DLD1 (cell line): Measurements from ENCODE around the gene SMYD3.

Experiments used
- in situ Hi-C: cut with HindIII; loops from 2 replicates; pipeline ENCODE4 v1.10.0; 2017; ENCODE audit warnings: low sequenced_read_pairs

Gene SMYD3

GRCh38 chr1:246516126-246516525 lies 9.0 kb upstream of the SMYD3 start:
- in situ Hi-C loops, result no loop called here

DNA sequence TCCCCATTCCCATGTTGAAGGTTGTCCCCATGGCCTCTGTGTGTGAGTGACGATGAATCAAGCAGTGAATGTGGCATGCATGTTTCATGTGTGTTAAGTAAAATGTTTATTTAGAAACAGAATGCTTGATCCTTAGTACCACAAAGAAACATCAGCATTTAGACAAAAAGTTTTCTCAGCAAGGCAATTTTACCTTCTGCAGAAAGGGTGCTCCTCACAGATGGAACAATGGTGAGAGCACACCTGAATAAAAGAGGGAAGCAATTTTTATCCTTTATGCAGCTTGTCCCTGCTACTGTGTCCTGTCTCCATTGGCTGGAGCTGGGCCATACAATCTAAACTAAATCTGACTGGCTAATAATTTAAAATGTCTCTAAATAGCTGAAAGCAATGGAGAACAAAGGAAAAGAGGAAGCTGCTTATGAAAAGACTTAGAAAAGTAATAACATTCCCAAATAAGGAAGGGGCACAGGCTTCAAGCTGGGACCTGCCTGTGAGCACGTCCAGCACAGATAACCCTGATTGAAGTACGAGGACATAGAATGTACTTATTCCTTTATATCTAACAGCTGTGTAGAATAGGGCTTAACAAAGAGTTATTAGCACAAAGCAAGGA lies 8.4 kb upstream of the SMYD3 start:
- in situ Hi-C loops, result no loop called here

DNA sequence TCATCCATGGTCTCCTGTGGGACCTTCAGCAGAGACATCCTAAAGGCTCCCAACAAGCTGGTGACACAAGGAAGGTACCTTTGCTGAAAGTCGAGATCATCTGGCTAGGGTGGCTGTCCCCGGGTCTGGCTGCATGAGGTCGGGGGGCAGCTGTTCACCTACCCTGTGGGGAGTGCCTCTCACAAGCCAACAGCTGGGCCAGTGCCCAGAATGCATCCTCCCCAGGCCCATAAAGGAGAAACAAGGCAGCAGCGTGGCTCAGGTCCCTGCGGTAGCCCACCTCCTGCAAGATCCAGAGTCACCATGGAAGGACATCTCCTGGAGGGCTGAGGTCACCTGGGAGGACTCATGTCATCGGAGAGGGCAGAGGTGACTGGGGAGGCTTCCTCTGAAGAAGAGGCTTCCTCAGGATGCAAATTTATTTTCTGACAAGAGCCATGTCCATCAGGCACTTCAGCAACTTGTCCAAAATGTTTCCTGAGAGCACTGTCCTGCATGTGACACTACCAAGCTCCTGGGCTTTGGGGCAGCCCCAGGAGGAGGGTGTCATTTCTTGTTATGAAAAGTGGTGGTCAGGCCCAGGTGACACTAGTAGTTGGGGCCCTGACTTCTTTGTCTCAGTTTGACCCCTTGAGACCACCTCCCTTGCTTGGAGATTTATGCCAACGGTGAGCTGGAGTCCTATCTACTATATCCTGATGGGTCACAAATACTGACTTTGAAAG lies 6.7 kb upstream of the SMYD3 start:
- in situ Hi-C loops, result no loop called here

DNA sequence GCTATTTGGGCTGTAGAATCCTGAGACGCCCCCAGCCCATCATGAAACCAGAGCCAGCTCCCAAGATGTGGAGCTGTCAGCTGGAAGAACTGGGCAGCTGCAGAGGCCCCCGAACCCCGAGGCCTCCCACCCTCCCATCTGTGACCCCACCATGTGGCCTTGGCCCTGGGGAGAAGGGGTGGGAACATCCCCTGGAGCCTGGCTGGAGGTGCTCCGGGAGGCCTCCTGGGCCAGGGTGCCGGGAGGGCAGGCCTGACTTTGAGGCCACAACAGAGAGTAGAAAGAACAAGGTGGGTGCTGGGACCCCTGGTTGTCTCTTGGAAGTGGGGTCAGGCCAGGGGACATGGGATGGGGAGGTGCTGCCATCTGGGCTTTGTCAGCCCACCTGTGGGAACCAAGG lies 6.0 kb upstream of the SMYD3 start:
- in situ Hi-C loops, result no loop called here

DNA sequence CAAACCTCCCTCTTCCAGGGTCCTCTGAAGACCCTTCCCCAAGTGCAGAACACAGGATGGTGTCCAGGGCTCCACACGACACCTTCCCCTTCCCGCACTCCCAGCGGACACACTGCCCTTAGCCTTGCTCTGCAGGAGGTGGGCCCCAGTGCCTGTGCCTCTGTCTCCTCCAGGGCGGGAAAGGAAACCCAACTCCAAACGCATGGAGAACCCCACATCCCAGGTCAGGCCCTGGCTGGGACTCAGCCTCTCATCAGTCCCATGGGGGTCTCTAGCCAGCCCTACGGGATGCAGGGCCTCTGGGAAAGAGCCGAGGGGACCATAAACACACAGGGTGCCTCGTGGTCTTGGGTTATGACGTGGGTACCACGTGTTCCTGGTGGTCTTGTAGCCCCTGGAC lies 5.6 kb upstream of the SMYD3 start:
- in situ Hi-C loops, result no loop called here

DNA sequence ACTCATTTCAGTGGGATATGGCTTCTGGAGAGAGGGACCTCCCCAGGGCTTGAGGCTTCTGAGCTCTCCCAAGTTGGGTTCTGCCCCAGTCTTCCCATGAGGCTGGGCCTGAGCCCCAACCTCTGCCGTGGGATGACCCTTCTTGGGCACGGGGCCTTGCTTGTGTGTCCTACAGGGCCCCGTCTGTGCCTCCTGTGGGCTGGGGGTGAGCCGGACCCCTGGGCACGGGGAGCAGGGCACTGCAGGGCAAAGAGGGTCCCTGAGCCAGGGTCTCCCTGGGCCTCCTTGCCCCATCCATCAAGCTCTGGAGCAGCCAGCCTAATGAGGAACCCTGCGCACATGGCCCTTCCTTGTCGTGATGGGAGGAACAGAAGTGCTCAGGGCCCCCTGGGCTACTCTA lies 5.2 kb upstream of the SMYD3 start:
- in situ Hi-C loops, result no loop called here

- in situ Hi-C loops, result no loop called here
These were observed 4.1 kb upstream of the SMYD3 start for GRCh38 chr1:246511203-246511602.

GRCh38 chr1:246510147-246511030 lies 3.3 kb upstream of the SMYD3 start:
- in situ Hi-C loops, result no loop called here

- in situ Hi-C loops, result no loop called here
These were observed 2.0 kb upstream of the SMYD3 start for GRCh38 chr1:246508897-246509688.

DNA sequence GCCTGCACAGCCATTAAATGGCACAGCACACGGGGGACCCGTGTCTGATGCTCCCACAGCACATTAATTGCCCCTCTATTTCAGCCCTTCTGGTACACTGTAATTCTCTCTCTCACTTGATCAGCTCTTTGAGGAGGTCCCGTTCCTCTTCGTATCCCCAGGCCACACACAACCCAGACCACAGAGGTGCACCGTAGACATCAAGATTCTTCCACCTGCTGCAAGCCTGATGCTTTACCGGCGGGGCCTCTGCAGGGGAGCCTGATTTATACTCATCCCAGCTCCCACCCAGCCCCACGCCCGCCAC lies 759 bp downstream of the SMYD3 start:
- in situ Hi-C loops, result no loop called here

DNA sequence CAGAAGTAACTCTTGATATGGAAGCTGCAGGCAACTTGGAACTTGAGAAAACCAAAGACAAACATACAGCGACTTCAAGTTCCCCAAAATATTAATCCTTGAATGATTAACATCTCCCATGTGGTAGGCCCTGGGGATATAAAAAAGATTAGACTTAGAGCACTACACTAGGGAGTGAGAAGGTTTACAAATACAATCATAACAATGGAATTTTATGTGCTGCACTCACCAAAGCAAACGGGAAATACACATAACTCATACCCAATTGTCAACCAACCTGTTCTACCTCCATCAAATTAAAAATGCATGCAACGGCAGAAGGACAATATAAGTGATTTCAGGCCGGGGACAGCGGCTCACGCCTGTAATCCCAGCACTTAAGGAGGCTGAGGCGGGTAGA lies 3.7 kb downstream of the SMYD3 start:
- in situ Hi-C loops, result no loop called here

DNA sequence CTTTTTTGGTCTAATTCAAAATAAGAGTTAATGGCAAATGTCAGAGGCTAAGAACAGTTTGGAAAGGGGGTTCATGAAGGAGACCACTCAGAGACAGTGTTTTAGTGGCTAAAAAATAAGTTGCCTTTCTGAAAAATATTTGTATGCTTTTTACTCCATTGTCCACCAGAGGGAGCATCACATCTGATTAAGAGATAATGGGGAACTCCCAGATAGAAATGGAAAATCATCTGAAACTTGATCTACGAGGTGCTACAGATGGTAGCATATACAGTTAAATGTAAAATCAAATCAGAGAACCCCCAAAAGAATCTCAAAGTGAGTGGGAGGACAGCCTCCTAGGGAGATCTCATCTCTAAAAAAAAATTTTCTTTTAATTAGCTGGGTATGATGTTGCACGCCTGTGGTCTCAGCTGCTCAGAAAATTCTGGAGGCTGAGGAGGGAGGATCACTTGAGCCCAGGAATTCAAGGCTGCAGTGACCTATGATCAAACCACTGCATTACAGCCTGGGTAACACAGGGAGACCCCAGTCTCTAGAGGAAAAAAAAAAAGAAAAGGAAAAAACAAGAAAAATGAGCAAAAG lies 9.7 kb downstream of the SMYD3 start:
- in situ Hi-C loops, result no loop called here

- in situ Hi-C loops, result no loop called here
These were observed 14.4 kb downstream of the SMYD3 start for GRCh38 chr1:246492611-246493245.

DNA sequence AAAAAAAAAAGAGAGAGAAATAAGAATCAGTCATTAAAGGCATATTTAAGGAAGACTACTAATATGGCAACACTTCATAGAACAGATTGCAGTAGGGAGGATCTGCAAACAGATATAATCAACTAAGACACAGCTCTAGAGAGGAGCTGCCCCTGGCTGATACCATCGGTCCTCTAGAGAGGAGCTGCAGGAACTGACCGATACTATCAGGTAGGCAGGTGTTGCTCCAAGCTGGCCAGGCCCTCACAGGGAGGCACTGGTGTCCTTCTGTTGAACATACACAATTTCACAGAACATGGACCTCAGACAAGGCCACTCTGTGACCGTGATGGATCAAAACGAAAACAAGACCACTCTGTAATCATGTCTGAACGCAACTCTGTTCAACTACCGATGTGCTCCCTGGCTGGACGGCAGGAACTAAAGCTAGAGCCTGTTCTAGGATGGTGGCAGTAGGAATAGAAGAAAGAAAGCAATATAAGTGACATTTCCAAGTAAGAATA lies 15.5 kb downstream of the SMYD3 start:
- in situ Hi-C loops, result no loop called here

DNA sequence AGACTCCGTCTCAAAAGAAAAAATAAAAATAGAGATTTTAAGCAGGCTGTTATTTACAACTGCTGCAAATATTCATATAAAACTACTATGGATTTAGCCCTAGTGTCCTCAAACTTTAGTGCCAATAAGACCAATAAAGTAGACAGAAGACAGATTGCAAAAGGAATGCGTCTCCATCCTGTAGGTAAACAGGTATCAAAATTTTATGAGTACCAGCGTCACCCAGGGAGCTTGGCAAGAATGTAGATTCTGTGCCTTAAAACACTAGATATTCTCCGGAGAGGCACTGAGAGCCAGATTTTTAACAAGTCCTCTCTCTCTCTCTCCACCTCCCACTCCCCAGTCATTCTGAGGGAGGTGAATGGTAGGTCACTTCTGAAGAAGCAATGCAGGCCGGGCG lies 18.4 kb downstream of the SMYD3 start:
- in situ Hi-C loops, result no loop called here

DNA sequence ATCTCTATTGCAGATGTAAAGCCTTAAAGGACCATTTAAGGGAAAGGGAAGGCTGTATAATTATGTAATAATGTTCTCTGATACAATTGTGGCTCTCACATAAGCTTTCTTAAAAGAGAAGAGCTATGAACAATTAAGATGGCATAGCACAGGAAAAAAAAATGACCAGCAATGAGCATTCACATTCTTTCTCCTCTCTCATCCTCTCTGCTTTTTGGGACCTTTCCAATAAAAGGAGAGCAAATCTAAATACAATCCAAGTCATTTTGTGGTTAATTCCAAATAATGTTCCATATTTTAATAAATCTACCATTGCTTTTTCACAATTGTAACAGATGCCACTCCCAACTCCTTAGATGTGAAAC lies 23.5 kb downstream of the SMYD3 start:
- in situ Hi-C loops, result no loop called here

DNA sequence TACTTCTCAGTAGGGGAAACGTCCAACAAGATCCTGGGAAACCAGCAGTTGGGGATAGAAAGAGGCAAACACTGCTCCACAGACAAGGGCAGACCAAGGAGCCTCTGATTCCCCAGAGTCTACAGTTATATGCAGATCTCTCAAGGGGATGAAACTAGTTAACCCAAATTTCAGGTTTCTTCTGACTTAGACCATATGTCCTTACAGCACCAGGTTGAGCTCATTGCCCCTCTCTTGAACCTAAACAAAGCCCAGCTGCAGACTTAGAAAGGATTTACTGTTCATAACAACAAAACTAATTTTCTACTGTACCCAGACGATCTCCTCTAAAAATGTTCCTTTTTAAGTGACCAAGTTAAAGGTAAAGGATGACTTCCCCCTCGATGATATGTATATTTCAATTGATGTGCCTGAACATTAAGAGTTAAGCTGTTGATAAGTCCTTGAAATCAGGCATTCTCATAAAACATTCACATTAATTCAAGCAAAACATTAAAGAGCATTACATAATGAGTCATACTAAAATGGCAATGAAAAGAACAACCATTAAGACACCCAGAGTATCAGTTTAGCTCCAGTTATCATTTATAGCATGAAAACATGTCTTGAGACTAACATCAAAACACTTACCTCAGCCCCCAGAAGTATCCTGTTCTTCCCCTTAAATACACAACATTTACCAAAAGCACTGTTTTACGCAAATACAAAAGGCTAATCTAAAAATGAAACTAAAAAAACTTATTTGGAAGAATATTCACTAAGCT lies 24.1 kb downstream of the SMYD3 start:
- in situ Hi-C loops, result no loop called here

- in situ Hi-C loops, result no loop called here
These were observed 28.0 kb downstream of the SMYD3 start for GRCh38 chr1:246479061-246479460.

GRCh38 chr1:246477634-246478033 lies 29.4 kb downstream of the SMYD3 start:
- in situ Hi-C loops, result no loop called here

- in situ Hi-C loops, result no loop called here
These were observed 30.3 kb downstream of the SMYD3 start for GRCh38 chr1:246476771-246477170.
